IPS-NIHi11 (cell line): ENCODE results near the gene TCF7L2.

ENCODE experiments used
- DNase-seq: peaks from one replicate; pipeline ENCODE4 v3.0.0; 2012; ENCODE audit warnings: mixed read lengths, low spot score

The TCF7L2 gene

DNA sequence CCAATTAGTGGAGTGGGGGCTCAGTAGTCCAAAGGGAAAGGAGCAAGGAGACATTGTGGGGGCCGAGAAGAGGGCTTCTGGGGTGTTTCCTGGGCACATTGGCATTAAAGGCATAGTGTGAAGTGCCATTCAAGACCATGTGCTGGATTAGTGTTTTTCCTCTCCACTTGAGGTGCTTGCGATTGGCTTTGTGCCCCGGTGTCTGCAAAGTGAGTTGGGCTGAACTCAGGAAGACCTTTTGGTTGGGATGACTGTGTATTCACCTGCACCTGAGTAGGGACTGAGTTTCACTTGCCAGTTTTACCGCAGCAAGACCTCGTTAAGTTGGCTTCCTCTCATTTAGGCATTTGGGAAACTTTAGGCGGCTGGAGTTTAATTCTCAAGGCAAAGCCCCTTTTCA is 73.0 kb downstream of the TCF7L2 start:
- DNase-seq, result no peak

GRCh38 chr10:113024930-113025329 is 74.9 kb downstream of the TCF7L2 start:
- no peak for DNase-seq

GRCh38 chr10:113025487-113025886 is 75.4 kb downstream of the TCF7L2 start:
- no peak for DNase-seq

GRCh38 chr10:113026679-113027078 is 76.6 kb downstream of the TCF7L2 start:
- DNase-seq, result no peak

GRCh38 chr10:113027230-113027573 is 77.2 kb downstream of the TCF7L2 start:
- no peak for DNase-seq

DNA sequence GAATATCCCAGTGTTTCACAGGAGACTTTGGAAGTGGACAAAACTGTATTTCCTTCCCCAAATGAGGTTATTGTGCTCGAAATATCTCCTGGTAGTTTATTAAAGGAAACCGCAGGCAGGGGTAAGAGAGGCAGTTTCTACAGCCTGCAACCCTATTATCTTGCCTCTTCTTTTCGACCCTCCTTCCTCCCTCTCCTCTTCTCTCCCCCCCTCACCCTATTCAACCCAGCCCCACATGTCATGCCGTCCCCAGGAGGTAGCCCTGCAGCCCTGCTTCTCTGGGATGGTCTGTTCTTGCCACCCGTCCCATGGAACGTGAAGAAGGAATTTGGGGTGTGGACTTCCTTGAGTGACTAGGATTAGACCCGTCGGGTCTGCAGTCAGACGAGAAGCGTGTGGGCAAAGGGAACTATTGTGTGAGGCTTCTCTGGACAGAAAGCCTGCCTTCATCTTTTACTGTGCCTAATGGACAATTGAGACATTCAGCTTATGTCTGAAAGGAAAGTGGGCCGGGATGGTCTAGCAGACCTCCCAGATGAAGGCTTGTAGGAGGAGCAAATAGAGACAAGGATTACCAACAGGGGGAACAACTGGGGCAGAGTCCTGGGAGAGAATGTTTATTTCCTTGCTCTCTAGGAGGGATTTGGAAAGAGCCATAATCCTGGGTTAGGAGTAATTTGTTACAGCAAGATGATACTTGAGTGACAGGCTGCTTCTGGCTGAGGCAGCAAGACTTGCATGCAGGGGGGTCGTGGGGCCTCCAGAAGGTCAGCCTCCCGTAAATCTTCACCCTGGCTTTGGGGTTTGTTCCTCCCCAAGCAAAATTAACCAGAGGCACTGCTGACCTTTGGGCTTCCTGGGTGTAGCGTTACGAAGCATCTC is 77.8 kb downstream of the TCF7L2 start:
- no peak for DNase-seq

DNA sequence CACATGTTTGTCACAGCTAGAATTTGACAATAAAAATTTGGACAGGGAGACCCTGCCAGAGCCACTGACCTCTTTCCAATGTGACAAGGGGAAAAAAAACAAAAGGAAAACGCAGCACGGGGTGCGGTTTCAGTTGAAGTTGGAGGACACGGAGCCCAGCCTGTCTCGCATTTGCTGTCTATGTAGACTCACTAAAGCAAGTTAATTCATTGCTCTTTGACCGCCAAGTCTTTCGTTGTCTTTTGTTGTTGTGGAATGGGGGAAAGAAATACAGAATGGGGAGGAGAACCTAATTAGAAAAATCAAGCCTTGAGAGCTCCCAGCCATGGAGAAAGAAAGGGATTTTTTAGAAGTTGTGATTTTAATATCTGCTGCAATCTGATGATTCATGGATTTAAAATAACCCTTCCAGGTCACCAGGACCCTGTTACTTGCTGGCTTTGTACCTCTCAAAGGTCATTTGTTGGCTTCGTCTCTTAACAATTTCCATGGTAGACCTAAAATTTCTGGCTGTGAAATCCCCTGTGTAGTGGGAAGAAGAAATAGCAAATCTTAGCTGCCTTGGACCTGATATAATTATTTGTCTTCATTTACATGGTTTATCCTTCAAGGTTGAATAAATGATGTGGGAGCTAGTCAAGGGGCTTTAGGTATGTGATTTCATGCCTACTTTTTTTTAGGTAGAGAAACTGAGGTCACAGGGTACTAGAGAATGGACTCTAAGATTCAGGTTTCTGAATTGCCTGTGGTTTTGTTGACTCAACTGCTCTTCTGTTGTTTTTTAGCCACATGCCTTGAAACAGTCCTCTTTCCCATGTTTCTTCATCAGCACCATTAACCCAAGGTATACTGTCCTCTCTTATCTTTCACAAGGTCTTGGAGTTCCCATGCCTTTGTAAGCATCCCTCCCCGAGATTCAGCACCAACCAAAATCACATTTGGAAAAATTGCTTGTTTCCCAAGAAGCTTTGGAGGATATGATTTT is 78.7 kb downstream of the TCF7L2 start:
- no peak for DNase-seq

DNA sequence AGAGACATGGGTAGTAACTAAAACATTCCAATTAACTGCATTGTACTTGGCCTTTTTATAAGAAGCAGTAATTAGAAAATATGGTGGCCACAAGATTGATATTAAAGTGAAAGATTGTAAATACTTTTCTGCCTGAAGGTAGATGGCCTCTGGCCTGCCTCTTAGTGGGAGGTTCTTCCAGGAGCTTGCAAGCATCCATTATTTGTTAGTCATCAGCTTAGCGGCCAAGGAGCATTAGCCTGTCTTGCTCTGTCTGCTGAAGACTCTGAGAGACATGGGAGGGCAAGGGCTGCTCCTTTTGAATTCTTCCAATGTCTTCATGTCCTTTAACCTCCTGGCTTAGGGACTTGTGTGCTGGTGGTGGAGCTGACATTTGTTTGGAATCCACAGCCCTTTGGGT is 80.4 kb downstream of the TCF7L2 start:
- no peak for DNase-seq

DNA sequence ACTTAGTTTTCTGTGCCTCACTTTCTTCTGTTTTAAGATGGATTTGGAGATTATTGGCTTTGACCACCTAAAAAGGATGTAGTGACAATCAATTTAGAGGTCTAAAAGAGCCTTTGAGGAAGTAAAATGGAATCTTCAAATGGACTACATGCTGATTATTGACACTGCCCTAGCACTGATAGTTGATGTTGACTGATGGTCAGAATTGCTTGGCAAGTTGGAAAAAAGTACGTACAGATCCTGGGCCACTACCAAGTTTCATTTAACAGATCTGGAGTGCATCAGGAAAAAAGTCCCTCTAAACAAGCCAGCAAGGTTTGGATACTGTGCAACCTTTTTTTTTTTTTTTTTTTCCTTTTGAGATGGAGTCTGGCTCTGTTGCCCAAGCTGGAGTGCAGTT is 81.1 kb downstream of the TCF7L2 start:
- DNase-seq, result no peak

- no peak for DNase-seq
Measured at GRCh38 chr10:113033991-113034390, 83.9 kb downstream of the TCF7L2 start.

DNA sequence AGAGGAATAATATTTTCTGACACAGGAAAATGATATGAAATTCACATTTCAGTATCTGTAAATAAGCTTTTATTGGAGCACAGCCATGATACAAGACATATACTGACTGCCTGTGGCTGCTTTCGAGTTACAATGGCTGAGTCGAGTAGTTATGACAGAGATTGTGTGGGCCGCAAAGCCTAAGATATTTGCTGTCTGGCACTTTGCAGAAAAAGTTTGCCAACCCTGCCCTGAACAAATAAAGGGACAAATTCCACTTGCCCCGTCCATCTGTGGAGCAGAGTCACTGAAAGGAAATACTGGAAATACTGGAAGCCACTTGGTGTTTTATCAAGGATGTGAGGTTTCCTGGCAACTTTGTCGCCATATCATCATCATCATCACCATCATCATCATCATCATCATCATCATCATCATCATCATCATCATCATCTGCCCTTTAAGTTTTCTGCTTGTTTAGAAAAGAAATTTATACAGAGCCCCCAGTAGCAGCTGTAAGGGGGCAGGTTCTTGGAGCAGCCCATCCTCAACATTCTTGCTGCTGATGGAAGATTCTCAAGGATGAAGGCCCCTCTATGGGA is 85.8 kb downstream of the TCF7L2 start:
- no peak for DNase-seq

GRCh38 chr10:113036619-113037018 is 86.6 kb downstream of the TCF7L2 start:
- no peak for DNase-seq

GRCh38 chr10:113037218-113037617 is 87.2 kb downstream of the TCF7L2 start:
- no peak for DNase-seq

GRCh38 chr10:113038183-113038582 is 88.1 kb downstream of the TCF7L2 start:
- DNase-seq, result no peak

DNA sequence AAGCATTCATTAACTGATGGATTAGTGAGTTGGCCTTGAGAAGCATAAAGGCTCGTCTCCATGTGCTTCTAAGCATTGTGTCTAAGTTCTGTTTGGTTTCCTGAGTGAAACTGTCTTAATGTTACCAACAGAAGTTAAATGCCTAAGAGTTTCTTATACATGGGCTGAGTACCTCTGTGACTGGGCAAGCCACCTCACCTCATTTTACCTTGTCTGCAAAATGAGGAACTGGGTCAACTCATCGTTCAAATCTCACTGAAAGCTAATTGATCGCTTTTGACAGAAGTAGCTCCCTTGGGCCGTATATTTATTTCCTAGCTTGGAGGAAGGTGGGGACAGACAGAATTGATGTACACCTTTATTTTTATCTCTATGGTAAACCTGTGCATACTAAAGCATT is 88.9 kb downstream of the TCF7L2 start:
- no peak for DNase-seq

DNA sequence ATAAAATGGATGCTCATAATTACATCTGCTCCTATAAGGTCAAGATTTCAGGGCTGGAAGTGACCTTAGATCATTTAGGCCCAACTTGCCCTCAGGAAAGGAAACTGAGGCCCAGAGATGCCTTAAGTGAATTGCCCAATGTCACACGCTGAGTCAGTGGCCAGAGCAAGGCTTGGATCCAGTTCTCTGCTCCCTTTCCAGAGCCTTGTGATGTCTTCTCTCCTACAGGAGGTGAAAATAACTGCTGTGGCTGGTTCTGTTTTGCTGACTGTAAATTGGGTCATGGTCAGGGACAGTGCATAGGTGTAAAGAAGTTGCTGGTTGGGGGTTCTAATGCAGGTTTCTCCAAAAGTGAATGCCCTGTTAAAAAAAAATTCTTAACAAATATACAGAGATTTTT is 91.3 kb downstream of the TCF7L2 start:
- DNase-seq, result no peak

DNA sequence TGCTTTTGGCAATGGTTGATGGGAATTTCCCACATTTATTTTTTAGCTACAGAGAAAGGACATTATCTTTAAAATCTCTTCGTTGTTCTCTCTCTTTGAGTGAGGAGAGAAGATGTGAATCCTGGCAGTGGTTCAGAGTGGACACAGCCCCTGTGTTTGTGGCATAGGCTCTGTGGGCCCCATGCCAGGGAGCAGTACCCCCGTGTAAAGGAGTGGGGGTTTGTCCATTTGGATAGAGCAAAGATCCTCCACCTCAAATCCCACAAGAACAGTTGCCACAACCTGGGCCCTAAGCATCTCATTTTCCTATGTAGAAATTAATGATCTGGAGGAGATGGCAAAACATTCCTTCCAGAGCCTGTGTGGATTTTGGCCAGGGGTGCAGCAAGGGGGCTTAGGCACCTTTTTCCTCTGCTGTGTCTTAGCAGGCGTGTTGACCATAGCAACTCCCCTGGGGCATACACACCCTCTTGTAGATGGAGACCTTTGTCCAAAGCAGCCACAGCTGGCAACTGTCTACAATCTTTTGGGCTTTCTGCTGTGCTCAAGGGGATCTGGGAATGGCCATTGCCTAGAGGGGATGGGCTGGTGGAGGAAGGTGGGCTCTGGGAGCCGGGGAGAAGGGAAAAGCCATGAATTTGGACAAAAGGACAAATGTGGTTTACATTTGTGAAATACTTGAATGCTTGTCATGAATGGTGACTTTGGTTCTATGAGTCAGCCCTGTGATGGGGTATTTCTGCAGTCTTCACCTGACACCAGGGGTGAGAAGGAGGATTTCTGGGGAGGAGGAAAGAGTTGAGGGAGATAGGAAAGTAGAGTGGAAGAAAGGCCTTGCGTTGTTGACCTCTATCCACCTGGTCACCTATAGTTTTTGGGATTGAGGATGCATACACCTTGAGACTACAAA is 92.0 kb downstream of the TCF7L2 start:
- DNase-seq, result no peak

DNA sequence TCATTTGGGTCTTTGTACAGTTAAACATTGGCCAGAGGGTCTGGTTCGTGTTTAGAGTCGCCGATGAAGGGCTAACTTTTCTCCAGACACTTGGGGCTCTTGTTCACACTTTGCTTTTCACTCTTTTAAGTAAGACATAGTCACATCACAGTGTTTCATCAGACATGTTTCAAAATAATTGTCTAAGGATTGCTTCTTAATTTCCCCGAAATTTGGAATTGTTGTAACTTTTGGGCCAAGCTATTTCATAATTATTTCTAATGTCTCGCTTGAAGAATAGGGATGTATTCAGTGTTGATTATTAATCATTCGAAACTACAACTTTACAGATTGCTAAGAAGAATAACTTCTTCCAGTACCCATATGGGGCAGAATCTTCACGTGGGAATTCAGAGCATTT is 92.8 kb downstream of the TCF7L2 start:
- DNase-seq, result no peak

DNA sequence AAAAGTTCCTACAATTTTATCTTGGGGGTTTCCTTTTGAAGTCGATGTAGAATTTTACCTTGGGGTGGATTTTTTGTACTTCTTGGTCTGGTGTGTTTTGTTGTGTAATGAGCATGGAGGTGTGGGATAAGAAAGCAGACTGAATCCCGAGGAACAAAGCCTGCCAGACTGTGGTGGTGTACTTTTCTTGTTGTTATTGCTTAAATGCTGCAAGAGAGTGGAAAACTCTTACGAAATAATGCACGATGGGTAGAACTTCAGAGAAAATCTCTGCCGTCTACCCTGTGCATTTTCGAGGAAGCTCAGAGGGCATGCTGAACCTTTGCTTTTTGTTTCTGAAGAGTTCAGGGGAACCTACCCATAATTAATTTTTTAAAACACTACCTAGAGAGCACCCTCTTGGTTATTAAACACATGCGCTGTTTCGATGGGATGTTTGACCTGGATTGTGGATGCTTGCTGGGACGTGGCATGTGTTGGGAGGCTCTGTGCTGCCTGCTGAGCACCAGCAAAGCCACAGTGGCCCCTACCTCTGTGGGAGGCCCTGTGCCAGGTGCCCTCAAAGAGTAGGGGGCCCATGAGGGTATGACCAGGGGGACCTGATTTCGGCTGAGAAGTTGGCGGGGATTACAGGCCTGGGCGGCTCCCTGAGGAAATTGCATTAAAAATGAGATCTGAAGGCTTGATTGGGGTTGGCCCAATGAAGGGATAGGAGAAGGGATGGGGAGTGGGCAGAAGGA is 94.1 kb downstream of the TCF7L2 start:
- no peak for DNase-seq

DNA sequence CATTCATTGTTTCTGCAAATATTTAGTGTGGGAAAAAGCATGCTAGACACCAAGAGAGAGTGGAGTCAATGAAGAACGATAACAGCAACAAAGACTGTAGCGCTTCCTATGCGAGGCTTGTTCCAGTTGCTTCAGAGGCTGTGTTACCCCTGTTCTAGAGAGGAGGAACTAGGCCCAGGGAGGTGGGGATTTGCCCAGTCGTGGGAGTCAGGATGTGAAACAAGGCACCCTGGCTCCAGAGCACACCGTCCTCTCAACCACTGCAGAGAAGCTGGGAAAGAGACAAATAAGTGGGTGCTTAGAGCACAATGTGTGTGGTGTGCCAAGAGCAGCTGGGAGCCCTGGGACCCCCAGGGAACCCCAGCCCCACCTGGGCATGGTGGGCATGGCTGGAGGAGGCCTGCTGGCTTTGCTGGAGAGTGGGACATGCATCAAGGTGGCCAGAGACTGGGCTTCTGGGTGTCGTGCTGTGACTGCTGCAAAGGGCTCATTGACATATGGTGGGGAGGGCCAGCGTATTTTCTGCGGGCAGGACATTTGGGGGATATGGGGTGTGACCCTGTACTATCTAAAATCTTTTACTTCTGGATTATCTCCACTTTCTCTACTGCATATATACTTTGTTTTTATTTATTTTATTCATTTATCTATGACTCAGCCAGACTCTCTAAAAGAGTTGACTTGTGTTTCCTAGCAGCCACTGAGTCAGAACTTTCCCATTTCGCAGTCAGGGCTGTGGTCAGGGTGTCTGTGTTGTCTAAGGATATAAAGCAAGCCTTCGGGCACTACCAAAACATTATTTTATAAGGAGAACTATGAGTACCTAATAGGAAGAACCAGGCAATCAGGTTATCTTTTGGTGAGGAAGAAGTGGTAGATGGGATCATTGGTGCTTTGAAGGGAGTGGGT is 95.4 kb downstream of the TCF7L2 start:
- DNase-seq, result no peak
